Activated B cell treated with CpG ODN at 0.5 μM for 24 hours (primary cell): ENCODE data around the gene TSEN34. TPM values are rescaled to one million over a fixed set of nuclear protein-coding genes. Genes with fewer than 3 reads are reported as not detected.
"Not testable (repeated sequence)": the region's sequence is repeated elsewhere in the genome, so short reads cannot be mapped to it uniquely, and the experiment has no call there.

Source experiments
- ATAC-seq: fragments of 200-7000 bp; cut with Tn5 transposase; one replicate; pipeline ENCODE4 v1.10.0; 2021; ENCODE audit warnings: low read depth, mild to moderate bottlenecking, moderate library complexity
- CTCF ChIA-PET: fragments of 350-600 bp; sonication (Branson Sonifier 250); formaldehyde crosslinking; loops from one replicate; lab custom pipeline; 2021; ENCODE audit warnings: antibody characterized with exemption; lab: Charles Lee
- POLR2A ChIA-PET: fragments of 350-600 bp; sonication (Branson Sonifier 250); formaldehyde crosslinking; loops from one replicate; lab custom pipeline; 2021; ENCODE audit warnings: antibody characterized with exemption; lab: Charles Lee
- DNase-seq: peaks from one replicate; pipeline ENCODE4 v3.0.0; 2022
- H3K27ac Mint-ChIP-seq: one replicate; pipeline ENCODE4 v1.8.0; 2020; ENCODE audit warnings: mixed read lengths
- H3K27me3 Mint-ChIP-seq: one replicate; pipeline ENCODE4 v1.8.0; 2021; ENCODE audit warnings: mixed read lengths
- H3K36me3 Mint-ChIP-seq: one replicate; pipeline ENCODE4 v1.8.0; 2021; ENCODE audit warnings: low read depth, mixed read lengths
- H3K4me1 Mint-ChIP-seq: one replicate; pipeline ENCODE4 v1.8.0; 2021; ENCODE audit warnings: mixed read lengths
- H3K4me3 Mint-ChIP-seq: one replicate; pipeline ENCODE4 v1.8.0; 2020; ENCODE audit warnings: mild to moderate bottlenecking, mixed read lengths
- H3K9me3 Mint-ChIP-seq: one replicate; pipeline ENCODE4 v1.8.0; 2020; ENCODE audit warnings: mixed read lengths
- intact Hi-C: fragments of 100-400 bp; cut with micrococcal nuclease; formaldehyde crosslinking; loops from one replicate; pipeline ENCODE4 v1.15.1; 2024
- total RNA-seq: library from RNA; stranded (reverse); gene quantifications from 2 replicates; pipeline ENCODE4 v1.2.3, GENCODE V29; 2022
- TF ChIP-seq, protein P1 (sequence below): fragments of 200-600 bp; IDR thresholded peaks from one replicate; pipeline ENCODE4 v1.8.0; 2022; ENCODE audit warnings: antibody characterized with exemption, mild to moderate bottlenecking

TSEN34 gene
- total RNA-seq, 1 donor from 2014 or later, result 15.0 TPM

DNA sequence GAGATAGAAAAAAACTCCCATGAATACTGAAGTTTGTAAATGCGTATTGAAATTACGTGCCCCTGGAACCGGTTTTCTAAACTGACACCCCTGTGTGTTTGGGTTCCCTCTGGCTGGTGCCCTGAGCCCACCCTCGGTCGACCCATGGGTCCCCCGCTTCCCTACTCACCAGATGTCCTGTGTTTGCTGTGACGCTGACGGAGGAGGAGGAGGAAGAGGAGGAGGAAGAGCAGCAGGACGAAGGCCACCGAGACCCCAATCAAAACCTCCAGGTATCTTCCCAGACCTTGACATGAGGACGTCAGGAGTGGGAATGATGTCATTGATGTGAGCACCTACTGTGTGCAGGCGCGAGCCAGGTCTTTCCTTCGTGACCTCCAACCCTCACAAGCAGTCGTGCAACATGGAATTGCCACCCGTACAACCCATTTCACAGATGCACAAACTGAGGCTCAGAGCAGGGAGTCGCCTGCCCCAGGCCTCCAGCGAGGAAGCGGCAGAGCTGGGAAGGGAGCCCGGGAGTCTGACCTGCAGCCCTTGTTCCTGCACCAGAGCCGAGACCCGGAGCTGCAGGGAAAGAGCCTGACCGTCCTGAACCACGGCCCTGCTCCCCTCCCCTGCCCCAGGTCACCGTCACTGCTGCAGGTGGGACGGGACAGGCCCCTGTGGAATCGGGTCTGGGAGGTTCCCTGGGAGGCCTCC is 28.0 kb downstream of the TSEN34 start:
- H3K4me3 Mint-ChIP-seq, result no peak overlapping the region
- H3K9me3 Mint-ChIP-seq, result no peaks in the 10 kb centered on the region
- ATAC-seq (no peak), DNase-seq (no peak)
- TF ChIP-seq, protein P1, sequence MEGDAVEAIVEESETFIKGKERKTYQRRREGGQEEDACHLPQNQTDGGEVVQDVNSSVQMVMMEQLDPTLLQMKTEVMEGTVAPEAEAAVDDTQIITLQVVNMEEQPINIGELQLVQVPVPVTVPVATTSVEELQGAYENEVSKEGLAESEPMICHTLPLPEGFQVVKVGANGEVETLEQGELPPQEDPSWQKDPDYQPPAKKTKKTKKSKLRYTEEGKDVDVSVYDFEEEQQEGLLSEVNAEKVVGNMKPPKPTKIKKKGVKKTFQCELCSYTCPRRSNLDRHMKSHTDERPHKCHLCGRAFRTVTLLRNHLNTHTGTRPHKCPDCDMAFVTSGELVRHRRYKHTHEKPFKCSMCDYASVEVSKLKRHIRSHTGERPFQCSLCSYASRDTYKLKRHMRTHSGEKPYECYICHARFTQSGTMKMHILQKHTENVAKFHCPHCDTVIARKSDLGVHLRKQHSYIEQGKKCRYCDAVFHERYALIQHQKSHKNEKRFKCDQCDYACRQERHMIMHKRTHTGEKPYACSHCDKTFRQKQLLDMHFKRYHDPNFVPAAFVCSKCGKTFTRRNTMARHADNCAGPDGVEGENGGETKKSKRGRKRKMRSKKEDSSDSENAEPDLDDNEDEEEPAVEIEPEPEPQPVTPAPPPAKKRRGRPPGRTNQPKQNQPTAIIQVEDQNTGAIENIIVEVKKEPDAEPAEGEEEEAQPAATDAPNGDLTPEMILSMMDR, result no peak
- CTCF ChIA-PET, result no interaction called here
- POLR2A ChIA-PET, result no interaction called here
- no peak overlapping the region for H3K27ac Mint-ChIP-seq
- peaks cover 12% of the 10 kb centered on the region for H3K36me3 Mint-ChIP-seq
- intact Hi-C loops, result loop anchor here (5.0 kb wide), 1 partner anchor 448 kb away; no protein-coding TSS in a partner anchor
- peaks cover 2% of the 10 kb centered on the region for H3K4me1 Mint-ChIP-seq
- H3K27me3 Mint-ChIP-seq, result peaks cover 12% of the 10 kb centered on the region

DNA sequence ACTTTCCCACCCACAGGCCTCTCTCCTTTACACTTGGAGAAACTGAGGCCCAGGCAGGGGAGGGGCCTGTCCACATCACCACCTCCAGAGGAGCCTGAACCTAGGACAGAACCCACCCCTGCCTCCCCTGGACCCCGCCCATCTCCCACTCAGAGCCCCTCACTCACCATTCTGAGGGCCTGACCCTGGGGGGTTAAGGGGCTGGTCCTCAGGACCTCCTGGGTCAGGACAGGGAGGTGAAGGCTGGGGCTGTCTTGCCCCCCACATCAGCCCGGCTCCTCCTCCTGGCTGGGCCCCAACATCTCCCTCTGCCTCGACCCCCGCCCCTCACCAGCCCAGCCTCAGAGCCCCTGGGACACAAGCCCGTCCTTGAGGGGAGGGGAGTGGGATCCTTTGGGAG is 28.6 kb downstream of the TSEN34 start:
- intact Hi-C loops, result loop anchor here (5.0 kb wide), 1 partner anchor 448 kb away; no protein-coding TSS in a partner anchor
- DNase-seq, ATAC-seq, H3K9me3 Mint-ChIP-seq, H3K4me3 Mint-ChIP-seq, POLR2A ChIA-PET, H3K4me1 Mint-ChIP-seq, CTCF ChIA-PET, H3K27ac Mint-ChIP-seq: not testable (repeated sequence)
- Mint-ChIP-seq H3K36me3 (peaks cover 12% of the 10 kb centered on the region), H3K27me3 (peaks cover 12% of the 10 kb centered on the region)

DNA sequence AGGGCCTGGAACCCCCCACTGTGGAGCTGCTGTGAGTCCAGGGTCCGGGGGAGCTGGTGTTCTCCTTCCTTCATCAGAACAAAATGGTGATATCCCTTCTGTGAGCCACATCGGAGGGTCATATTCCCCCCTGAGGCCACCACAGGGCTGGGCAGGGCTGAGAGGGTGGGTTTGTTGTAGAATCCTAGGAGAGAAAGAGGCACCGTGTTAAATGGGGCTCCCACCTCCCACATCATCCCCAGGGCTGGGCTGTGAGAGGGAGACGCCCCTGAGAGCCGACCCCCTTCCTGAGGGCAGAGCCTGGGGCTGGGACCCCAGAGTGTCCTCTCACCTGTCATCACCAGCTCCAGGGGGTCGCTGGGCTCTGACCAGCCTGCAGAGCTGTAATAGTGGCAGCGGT is 30.8 kb downstream of the TSEN34 start:
- DNase-seq, H3K36me3 Mint-ChIP-seq, POLR2A ChIA-PET, H3K4me1 Mint-ChIP-seq, H3K9me3 Mint-ChIP-seq, H3K4me3 Mint-ChIP-seq, H3K27ac Mint-ChIP-seq, CTCF ChIA-PET, intact Hi-C loops, ATAC-seq: not testable (repeated sequence)
- H3K27me3 Mint-ChIP-seq, result peaks cover 12% of the 10 kb centered on the region

- H3K4me1 Mint-ChIP-seq, POLR2A ChIA-PET, H3K4me3 Mint-ChIP-seq, DNase-seq, CTCF ChIA-PET, H3K36me3 Mint-ChIP-seq, H3K9me3 Mint-ChIP-seq, H3K27ac Mint-ChIP-seq, ATAC-seq, intact Hi-C loops: not testable (repeated sequence)
- peaks cover 12% of the 10 kb centered on the region for H3K27me3 Mint-ChIP-seq
These were observed 31.6 kb downstream of the TSEN34 start, which contains the start of gene LILRB3 for GRCh38 chr19:54222474-54223276. TSS of gene LILRB3 (minus strand) at chr19:54223007. CDS start at chr19:54222976, 31 bp downstream.

- H3K4me1 Mint-ChIP-seq, DNase-seq, H3K27ac Mint-ChIP-seq, H3K36me3 Mint-ChIP-seq, H3K9me3 Mint-ChIP-seq, intact Hi-C loops, H3K4me3 Mint-ChIP-seq, POLR2A ChIA-PET, CTCF ChIA-PET, ATAC-seq: not testable (repeated sequence)
- peaks cover 12% of the 10 kb centered on the region for H3K27me3 Mint-ChIP-seq
These were observed 32.3 kb downstream of the TSEN34 start for GRCh38 chr19:54223277-54223936.

DNA sequence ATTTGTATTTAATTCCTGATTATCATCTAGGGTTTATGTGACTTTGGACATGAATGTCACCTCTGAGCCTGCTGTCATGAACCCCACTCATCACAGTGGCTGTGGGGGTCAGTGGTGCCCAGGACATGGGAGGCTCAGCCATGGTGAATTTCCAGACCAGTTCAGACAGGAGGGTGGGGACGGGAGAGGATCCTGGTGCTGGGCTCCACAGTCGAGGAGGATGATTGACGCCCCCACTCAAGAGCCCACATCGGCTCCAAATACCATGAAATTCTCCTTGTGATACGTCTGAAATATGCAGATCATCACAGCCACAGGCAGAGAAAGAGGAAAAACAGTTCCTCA is 32.8 kb downstream of the TSEN34 start:
- H3K36me3 Mint-ChIP-seq, H3K4me3 Mint-ChIP-seq, H3K9me3 Mint-ChIP-seq, ATAC-seq, H3K27ac Mint-ChIP-seq, POLR2A ChIA-PET, CTCF ChIA-PET, H3K4me1 Mint-ChIP-seq, DNase-seq, intact Hi-C loops: not testable (repeated sequence)
- H3K27me3 Mint-ChIP-seq, result peaks cover 14% of the 10 kb centered on the region

- POLR2A ChIA-PET, H3K36me3 Mint-ChIP-seq, ATAC-seq, CTCF ChIA-PET, intact Hi-C loops, H3K4me1 Mint-ChIP-seq, H3K4me3 Mint-ChIP-seq, H3K9me3 Mint-ChIP-seq, H3K27ac Mint-ChIP-seq, DNase-seq: not testable (repeated sequence)
- H3K27me3 Mint-ChIP-seq, result peaks cover 18% of the 10 kb centered on the region
These were observed 33.5 kb downstream of the TSEN34 start for GRCh38 chr19:54224619-54225018.
